SK-N-SH treated with all-trans-retinoic acid at 6 μM for 48 hours (cell line): Measurements from ENCODE around the gene SPATA6L.

ENCODE experiments used
- ATAC-seq: fragments of 200-7000 bp; cut with Tn5 transposase; 3 replicates; pipeline ENCODE4 v1.9.1; 2020; ENCODE audit warnings: mild to moderate bottlenecking, moderate library complexity
- BACH2 ChIP-seq: fragments of 250-450 bp; sonication (Bioruptor Pico); IDR thresholded peaks from 2 replicates; pipeline ENCODE4 v1.9.0; 2021; ENCODE audit warnings: mild to moderate bottlenecking, borderline replicate concordance
- CSDC2 ChIP-seq: fragments of 250-450 bp; sonication (Bioruptor Pico); IDR thresholded peaks from 2 replicates; pipeline ENCODE4 v1.5.0; 2020; ENCODE audit warnings: mild to moderate bottlenecking, moderate library complexity
- CSRNP3 ChIP-seq: fragments of 250-450 bp; sonication (Bioruptor Pico); IDR thresholded peaks from 2 replicates; pipeline ENCODE4 v1.5.1; 2021; ENCODE audit warnings: mild to moderate bottlenecking, moderate library complexity
- ESRRG ChIP-seq: fragments of 250-450 bp; sonication (Bioruptor Pico); IDR thresholded peaks from 2 replicates; pipeline ENCODE4 v1.6.1; 2021; ENCODE audit warnings: mild to moderate bottlenecking
- GLIS3 ChIP-seq: fragments of 250-450 bp; sonication (Bioruptor Pico); IDR thresholded peaks from 2 replicates; pipeline ENCODE4 v1.5.0; 2020; ENCODE audit warnings: mild to moderate bottlenecking, moderate library complexity
- ISL1 ChIP-seq: fragments of 250-450 bp; sonication (Bioruptor Pico); IDR thresholded peaks from 2 replicates; pipeline ENCODE4 v2.1.2; 2022; ENCODE audit warnings: mild to moderate bottlenecking, moderate library complexity
- OSR1 ChIP-seq: fragments of 250-450 bp; sonication (Bioruptor Pico); IDR thresholded peaks from 2 replicates; pipeline ENCODE4 v1.8.0; 2022; ENCODE audit warnings: moderate library complexity, mild to moderate bottlenecking, inconsistent platforms
- POU6F1 ChIP-seq: fragments of 250-450 bp; sonication (Bioruptor Pico); IDR thresholded peaks from 2 replicates; pipeline ENCODE4 v1.8.0; 2021; ENCODE audit warnings: low read depth, mild to moderate bottlenecking, moderate library complexity, borderline replicate concordance
- PPARA ChIP-seq: fragments of 250-450 bp; sonication (Bioruptor Pico); IDR thresholded peaks from 2 replicates; pipeline ENCODE4 v1.5.0; 2020; ENCODE audit warnings: mild to moderate bottlenecking, borderline replicate concordance
- RARB ChIP-seq: fragments of 250-450 bp; sonication (Bioruptor Pico); IDR thresholded peaks from 2 replicates; pipeline ENCODE4 v1.8.0; 2021; ENCODE audit warnings: mild to moderate bottlenecking, moderate library complexity
- SNAI2 ChIP-seq: fragments of 250-450 bp; sonication (Bioruptor Pico); IDR thresholded peaks from 2 replicates; pipeline ENCODE4 v1.5.0; 2020; ENCODE audit warnings: mild to moderate bottlenecking, moderate library complexity
- TCF4 ChIP-seq: fragments of 250-450 bp; sonication (Bioruptor Pico); IDR thresholded peaks from 2 replicates; pipeline ENCODE4 v1.8.0; 2021; ENCODE audit warnings: mild to moderate bottlenecking, moderate library complexity, borderline replicate concordance
- TOX ChIP-seq: fragments of 250-450 bp; sonication (Bioruptor Pico); IDR thresholded peaks from 2 replicates; pipeline ENCODE4 v1.8.0; 2021; ENCODE audit warnings: mild to moderate bottlenecking, moderate library complexity, borderline replicate concordance
- TSHZ2 ChIP-seq: fragments of 250-450 bp; sonication (Bioruptor Pico); IDR thresholded peaks from 2 replicates; pipeline ENCODE4 v1.5.0; 2020; ENCODE audit warnings: mild to moderate bottlenecking, moderate library complexity
- ZC3H10 ChIP-seq: fragments of 250-450 bp; sonication (Bioruptor Pico); IDR thresholded peaks from 2 replicates; pipeline ENCODE4 v1.5.1; 2021; ENCODE audit warnings: mild to moderate bottlenecking, moderate library complexity
- ZFP3 ChIP-seq: fragments of 250-450 bp; sonication (Bioruptor Pico); IDR thresholded peaks from 2 replicates; pipeline ENCODE4 v1.5.0; 2020; ENCODE audit warnings: mild to moderate bottlenecking, moderate library complexity
- ZFP30 ChIP-seq: fragments of 450-650 bp; formaldehyde crosslinking; IDR thresholded peaks from 2 replicates; pipeline ENCODE4 v1.5.0; 2022; ENCODE audit warnings: mild to moderate bottlenecking, moderate library complexity
- ZNF565 ChIP-seq: fragments of 450-650 bp; formaldehyde crosslinking; conservative IDR thresholded peaks from 2 replicates; pipeline ENCODE4 v1.5.0; 2020; ENCODE audit warnings: low read depth, mild to moderate bottlenecking, moderate library complexity
- ZNF70 ChIP-seq: fragments of 450-650 bp; formaldehyde crosslinking; IDR thresholded peaks from 2 replicates; pipeline ENCODE4 v1.5.0; 2020; ENCODE audit warnings: mild to moderate bottlenecking, moderate library complexity
- ZNF8 ChIP-seq: fragments of 450-650 bp; formaldehyde crosslinking; IDR thresholded peaks from 2 replicates; pipeline ENCODE4 v1.5.0; 2020; ENCODE audit warnings: mild to moderate bottlenecking, moderate library complexity
- TF ChIP-seq, protein P1 (sequence below): fragments of 250-450 bp; sonication (Bioruptor Pico); IDR thresholded peaks from 2 replicates; pipeline ENCODE4 v1.5.1; 2020; ENCODE audit warnings: low read depth, mild to moderate bottlenecking, moderate library complexity

The SPATA6L gene

GRCh38 chr9:4671737-4672136 lies 5.5 kb upstream of the SPATA6L start (continued):
- no peak for TF ChIP-seq OSR1
- TF ChIP-seq ZNF8: no peak
- TF ChIP-seq RARB (CRISPR knock-in tag): no peak
- no peak for TF ChIP-seq CSDC2 (CRISPR knock-in tag)
- no peak for TF ChIP-seq CSRNP3 (CRISPR knock-in tag)
- no peak for TF ChIP-seq GLIS3

GRCh38 chr9:4670591-4670990 lies 4.3 kb upstream of the SPATA6L start:
- ATAC-seq: no peak
- TF ChIP-seq ZNF565 (CRISPR knock-in tag): no peak
- no peak for TF ChIP-seq TCF4 (CRISPR knock-in tag)
- no peak for TF ChIP-seq PPARA (CRISPR knock-in tag)

GRCh38 chr9:4669890-4670289 lies 3.6 kb upstream of the SPATA6L start:
- no peak for ATAC-seq
- no peak for TF ChIP-seq TSHZ2
- no peak for TF ChIP-seq SNAI2 (CRISPR knock-in tag)
- no peak for TF ChIP-seq BACH2 (CRISPR knock-in tag)
- no peak for TF ChIP-seq ZC3H10 (CRISPR knock-in tag)
- TF ChIP-seq ZFP30 (CRISPR knock-in tag): no peak
- TF ChIP-seq ZFP3: no peak
- no peak for TF ChIP-seq GLIS3
- no peak for TF ChIP-seq ISL1
- no peak for TF ChIP-seq ZNF70 (CRISPR knock-in tag)
- no peak for TF ChIP-seq CSRNP3 (CRISPR knock-in tag)
- no peak for TF ChIP-seq POU6F1
- no peak for TF ChIP-seq ZNF8
- no peak for TF ChIP-seq ESRRG
- TF ChIP-seq, protein P1, sequence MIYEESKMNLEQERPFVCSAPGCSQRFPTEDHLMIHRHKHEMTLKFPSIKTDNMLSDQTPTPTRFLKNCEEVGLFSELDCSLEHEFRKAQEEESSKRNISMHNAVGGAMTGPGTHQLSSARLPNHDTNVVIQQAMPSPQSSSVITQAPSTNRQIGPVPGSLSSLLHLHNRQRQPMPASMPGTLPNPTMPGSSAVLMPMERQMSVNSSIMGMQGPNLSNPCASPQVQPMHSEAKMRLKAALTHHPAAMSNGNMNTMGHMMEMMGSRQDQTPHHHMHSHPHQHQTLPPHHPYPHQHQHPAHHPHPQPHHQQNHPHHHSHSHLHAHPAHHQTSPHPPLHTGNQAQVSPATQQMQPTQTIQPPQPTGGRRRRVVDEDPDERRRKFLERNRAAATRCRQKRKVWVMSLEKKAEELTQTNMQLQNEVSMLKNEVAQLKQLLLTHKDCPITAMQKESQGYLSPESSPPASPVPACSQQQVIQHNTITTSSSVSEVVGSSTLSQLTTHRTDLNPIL: no peak
- no peak for TF ChIP-seq PPARA (CRISPR knock-in tag)
- no peak for TF ChIP-seq TOX (CRISPR knock-in tag)
- TF ChIP-seq TCF4 (CRISPR knock-in tag): no peak

DNA sequence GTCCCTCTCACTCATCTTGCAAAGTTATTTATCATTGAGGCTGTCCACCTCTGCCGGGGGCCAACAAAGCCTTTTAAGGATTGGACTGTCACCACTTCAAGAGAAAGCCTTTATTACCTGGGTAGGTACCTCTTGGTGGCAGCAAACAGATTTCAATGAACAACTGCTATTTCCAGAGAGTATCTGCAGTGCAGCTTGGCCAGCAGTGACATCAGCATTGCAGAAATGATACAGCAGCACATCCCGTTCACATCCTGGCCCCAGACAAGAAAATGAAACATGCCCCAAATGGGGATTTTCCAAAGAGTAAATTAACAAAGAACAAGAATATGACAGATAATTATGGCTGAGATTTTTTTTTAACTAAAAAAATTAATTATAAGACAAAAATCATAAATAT lies 2.3 kb upstream of the SPATA6L start:
- ATAC-seq: no peak
- TF ChIP-seq CSRNP3 (CRISPR knock-in tag): no peak
- TF ChIP-seq, all 23 proteins: peak for 0
